ENCODE results near the gene PRKCZ.

The PRKCZ gene

GRCh38 chr1:2133039-2133878 is 83.0 kb downstream of the PRKCZ start:
- H2AK5ac ChIP-seq (ENCODE audit: low read length): no peak overlapping the region
- no peak overlapping the region for H3K23ac ChIP-seq (ENCODE audit: low read length)
- no peak overlapping the region for H2BK5ac ChIP-seq (ENCODE audit: low read length)
- no peaks in the 10 kb centered on the region for H3K27me3 ChIP-seq (ENCODE audit: insufficient read depth, low read length, poor library complexity)
- H2BK120ac ChIP-seq (ENCODE audit: low read depth, low read length): no peak overlapping the region
- peak overlapping the region; percentile 7 for H3K27ac ChIP-seq (ENCODE audit: low read depth, low read length)
- no peaks in the 10 kb centered on the region for H3K79me2 ChIP-seq (ENCODE audit: control insufficient read depth, insufficient read depth, low read length)
- no CpG with 5 or more reads among the region's 63 CpGs for WGBS (ENCODE audit: extremely low coverage, insufficient coverage, low lambda C conversion rate)
- H4K5ac ChIP-seq (ENCODE audit: low read length): no peak overlapping the region
- H3K4me1 ChIP-seq (ENCODE audit: control insufficient read depth, low read depth, low read length): peaks cover 4% of the 10 kb centered on the region
- peak overlapping the region; percentile 23 for H3K4me3 ChIP-seq (ENCODE audit: low read length)
- no peak overlapping the region for H3K18ac ChIP-seq (ENCODE audit: low read length)
- peak overlapping the region; percentile 71 for H3K9ac ChIP-seq (ENCODE audit: low read length)
- H3K4ac ChIP-seq (ENCODE audit: low read depth, low read length): no peak overlapping the region
- peak; percentile 98 for DNase-seq
- H2BK15ac ChIP-seq (replicated peaks; ENCODE audit: low read depth): no peak overlapping the region
- H3K56ac ChIP-seq (ENCODE audit: low read length): peak overlapping the region; percentile 83
- H3K79me1 ChIP-seq (ENCODE audit: low read length): peaks cover 2% of the 10 kb centered on the region
- no peaks in the 10 kb centered on the region for H3K36me3 ChIP-seq (ENCODE audit: control insufficient read depth, insufficient read depth, low read length)
- peak overlapping the region; percentile 94 for H3K4me2 ChIP-seq (ENCODE audit: low read length)
- H4K8ac ChIP-seq (ENCODE audit: low read depth, low read length): no peak overlapping the region

DNA sequence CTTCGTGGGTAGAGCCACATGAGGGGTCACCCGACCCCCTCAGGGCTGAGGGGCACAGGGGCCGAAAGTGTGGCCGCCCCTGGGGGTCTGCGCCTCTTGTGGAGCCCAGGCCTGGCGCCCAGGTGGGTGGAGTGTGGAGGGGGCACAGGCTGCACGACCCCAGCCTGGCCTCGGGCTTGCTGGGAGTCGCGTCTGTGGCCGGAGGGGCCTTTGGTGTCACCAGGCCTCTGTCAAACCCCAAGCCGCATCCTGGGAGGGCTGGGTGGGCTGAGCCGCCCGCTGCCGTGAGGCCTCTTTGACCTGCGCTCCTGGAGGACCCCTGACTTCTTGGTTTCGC is 83.6 kb downstream of the PRKCZ start:
- H3K4me3 ChIP-seq (ENCODE audit: low read length): no peak overlapping the region
- H3K9ac ChIP-seq (ENCODE audit: low read length): peak overlapping the region; percentile 71
- H3K79me2 ChIP-seq (ENCODE audit: control insufficient read depth, insufficient read depth, low read length): no peaks in the 10 kb centered on the region
- H3K27ac ChIP-seq (ENCODE audit: low read depth, low read length): peak overlapping the region; percentile 7
- H3K18ac ChIP-seq (ENCODE audit: low read length): no peak overlapping the region
- no peak overlapping the region for H2BK120ac ChIP-seq (ENCODE audit: low read depth, low read length)
- peak overlapping the region; percentile 83 for H3K56ac ChIP-seq (ENCODE audit: low read length)
- no peak overlapping the region for H4K8ac ChIP-seq (ENCODE audit: low read depth, low read length)
- no peak overlapping the region for H4K5ac ChIP-seq (ENCODE audit: low read length)
- H3K4me1 ChIP-seq (ENCODE audit: control insufficient read depth, low read depth, low read length): peaks cover 4% of the 10 kb centered on the region
- DNase-seq: no peak
- no peaks in the 10 kb centered on the region for H3K27me3 ChIP-seq (ENCODE audit: insufficient read depth, low read length, poor library complexity)
- H3K4ac ChIP-seq (ENCODE audit: low read depth, low read length): no peak overlapping the region
- H2AK5ac ChIP-seq (ENCODE audit: low read length): no peak overlapping the region
- no peak overlapping the region for H2BK5ac ChIP-seq (ENCODE audit: low read length)
- no peak overlapping the region for H3K23ac ChIP-seq (ENCODE audit: low read length)
- peaks cover 2% of the 10 kb centered on the region for H3K79me1 ChIP-seq (ENCODE audit: low read length)
- WGBS (ENCODE audit: extremely low coverage, insufficient coverage, low lambda C conversion rate): no CpG with 5 or more reads among the region's 17 CpGs
- H3K36me3 ChIP-seq (ENCODE audit: control insufficient read depth, insufficient read depth, low read length): no peaks in the 10 kb centered on the region
- H2BK15ac ChIP-seq (replicated peaks; ENCODE audit: low read depth): no peak overlapping the region
- H3K4me2 ChIP-seq (ENCODE audit: low read length): peak overlapping the region; percentile 94

- Histone ChIP-seq H3K27me3 (ENCODE audit: insufficient read depth, low read length, poor library complexity) (no peaks in the 10 kb centered on the region), H2BK120ac (ENCODE audit: low read depth, low read length) (no peak overlapping the region), H3K79me1 (ENCODE audit: low read length) (peaks cover 2% of the 10 kb centered on the region), H4K8ac (ENCODE audit: low read depth, low read length) (no peak overlapping the region), H2BK5ac (ENCODE audit: low read length) (no peak overlapping the region), H3K4me2 (ENCODE audit: low read length) (no peak overlapping the region), H2BK15ac (replicated peaks; ENCODE audit: low read depth) (no peak overlapping the region), H3K56ac (ENCODE audit: low read length) (no peak overlapping the region), H3K27ac (ENCODE audit: low read depth, low read length) (no peak overlapping the region), H4K5ac (ENCODE audit: low read length) (no peak overlapping the region), H3K36me3 (ENCODE audit: control insufficient read depth, insufficient read depth, low read length) (no peaks in the 10 kb centered on the region), H2AK5ac (ENCODE audit: low read length) (no peak overlapping the region), H3K18ac (ENCODE audit: low read length) (no peak overlapping the region), H3K4ac (ENCODE audit: low read depth, low read length) (no peak overlapping the region), H3K4me1 (ENCODE audit: control insufficient read depth, low read depth, low read length) (peaks cover 4% of the 10 kb centered on the region), H3K23ac (ENCODE audit: low read length) (no peak overlapping the region), H3K9ac (ENCODE audit: low read length) (no peak overlapping the region), H3K4me3 (ENCODE audit: low read length) (no peak overlapping the region), H3K79me2 (ENCODE audit: control insufficient read depth, insufficient read depth, low read length) (no peaks in the 10 kb centered on the region)
- DNase-seq: no peak
- no CpG with 5 or more reads among the region's 9 CpGs for WGBS (ENCODE audit: extremely low coverage, insufficient coverage, low lambda C conversion rate)
Observed at GRCh38 chr1:2134266-2134620, 84.0 kb downstream of the PRKCZ start.

- Histone ChIP-seq H3K27ac (ENCODE audit: low read depth, low read length) (no peak overlapping the region), H3K79me2 (ENCODE audit: control insufficient read depth, insufficient read depth, low read length) (no peaks in the 10 kb centered on the region), H4K8ac (ENCODE audit: low read depth, low read length) (no peak overlapping the region), H2BK15ac (replicated peaks; ENCODE audit: low read depth) (no peak overlapping the region), H3K4me3 (ENCODE audit: low read length) (no peak overlapping the region), H3K27me3 (ENCODE audit: insufficient read depth, low read length, poor library complexity) (no peaks in the 10 kb centered on the region), H3K4ac (ENCODE audit: low read depth, low read length) (no peak overlapping the region), H3K9ac (ENCODE audit: low read length) (no peak overlapping the region), H2BK120ac (ENCODE audit: low read depth, low read length) (no peak overlapping the region), H3K23ac (ENCODE audit: low read length) (no peak overlapping the region), H3K4me2 (ENCODE audit: low read length) (no peak overlapping the region), H2AK5ac (ENCODE audit: low read length) (no peak overlapping the region), H4K5ac (ENCODE audit: low read length) (no peak overlapping the region), H3K79me1 (ENCODE audit: low read length) (peaks cover 2% of the 10 kb centered on the region), H2BK5ac (ENCODE audit: low read length) (no peak overlapping the region), H3K18ac (ENCODE audit: low read length) (no peak overlapping the region), H3K56ac (ENCODE audit: low read length) (no peak overlapping the region), H3K4me1 (ENCODE audit: control insufficient read depth, low read depth, low read length) (peaks cover 4% of the 10 kb centered on the region), H3K36me3 (ENCODE audit: control insufficient read depth, insufficient read depth, low read length) (no peaks in the 10 kb centered on the region)
- DNase-seq: no peak
- WGBS (ENCODE audit: extremely low coverage, insufficient coverage, low lambda C conversion rate): no CpG with 5 or more reads among the region's 40 CpGs
Observed at GRCh38 chr1:2134621-2135307, 84.6 kb downstream of the PRKCZ start.

- Histone ChIP-seq H4K5ac (ENCODE audit: low read length) (no peak overlapping the region), H3K23ac (ENCODE audit: low read length) (no peak overlapping the region), H3K56ac (ENCODE audit: low read length) (no peak overlapping the region), H3K4ac (ENCODE audit: low read depth, low read length) (no peak overlapping the region), H2AK5ac (ENCODE audit: low read length) (no peak overlapping the region), H3K4me1 (ENCODE audit: control insufficient read depth, low read depth, low read length) (peaks cover 4% of the 10 kb centered on the region), H3K4me3 (ENCODE audit: low read length) (no peak overlapping the region), H3K27me3 (ENCODE audit: insufficient read depth, low read length, poor library complexity) (no peaks in the 10 kb centered on the region), H3K9ac (ENCODE audit: low read length) (no peak overlapping the region), H4K8ac (ENCODE audit: low read depth, low read length) (no peak overlapping the region), H2BK15ac (replicated peaks; ENCODE audit: low read depth) (no peak overlapping the region), H2BK5ac (ENCODE audit: low read length) (no peak overlapping the region), H3K27ac (ENCODE audit: low read depth, low read length) (no peak overlapping the region), H3K79me1 (ENCODE audit: low read length) (peaks cover 2% of the 10 kb centered on the region), H3K18ac (ENCODE audit: low read length) (no peak overlapping the region), H2BK120ac (ENCODE audit: low read depth, low read length) (no peak overlapping the region), H3K4me2 (ENCODE audit: low read length) (no peak overlapping the region), H3K79me2 (ENCODE audit: control insufficient read depth, insufficient read depth, low read length) (no peaks in the 10 kb centered on the region), H3K36me3 (ENCODE audit: control insufficient read depth, insufficient read depth, low read length) (no peaks in the 10 kb centered on the region)
- WGBS (ENCODE audit: extremely low coverage, insufficient coverage, low lambda C conversion rate): no CpG with 5 or more reads among the region's 13 CpGs
- peak; percentile 74 for DNase-seq
Observed at GRCh38 chr1:2135441-2135841, 85.2 kb downstream of the PRKCZ start.
